ENCODE data around the gene CHRNB4. TPM values are rescaled to one million over a fixed set of nuclear protein-coding genes. Genes with fewer than 3 reads are reported as not detected.

CHRNB4 gene
- total and polyA plus RNA-seq, 2 donors (not counting 3 experiments of a cell fraction or from before 2014, with no cell fraction given): 0.08 TPM; not detected in 1

GRCh38 chr15:78682004-78682651, 41.1 kb upstream of the CHRNB4 start:
- Histone ChIP-seq H3K9me1 (replicated peaks; ENCODE audit: control insufficient read depth, extremely low read depth, insufficient read depth, low read length) (no peaks in the 10 kb centered on the region), H3K9me3 (replicated peaks; ENCODE audit: control insufficient read depth, insufficient read depth, low read length) (no peaks in the 10 kb centered on the region), H3K27me3 (ENCODE audit: control insufficient read depth in 2 of 2, insufficient read depth in 2 of 2, low read length in 2 of 2) (peaks cover 0 to 10% of the 10 kb centered on the region in 2 experiments), H3K9ac (replicated peaks; ENCODE audit: extremely low read depth, insufficient read depth, low read length) (no peak overlapping the region), H3K4me1 (ENCODE audit: control insufficient read depth, extremely low read depth, insufficient read depth, low read length) (no peaks in the 10 kb centered on the region), H2AFZ (ENCODE audit: low read depth, low read length) (no peak overlapping the region), H3K4me3 (replicated peaks in 1 of 3; ENCODE audit: insufficient read depth in 1 of 3, low read depth in 1 of 3, low read length in 3 of 3) (no peak overlapping the region), H3K79me2 (ENCODE audit: control insufficient read depth, insufficient read depth, low read length) (no peaks in the 10 kb centered on the region), H4K20me1 (replicated peaks; ENCODE audit: control insufficient read depth, extremely low read depth, insufficient read depth, low read length) (no peaks in the 10 kb centered on the region), H3K4me2 (ENCODE audit: insufficient read depth, low read length) (no peak overlapping the region), H3K36me3 (ENCODE audit: control insufficient read depth in 2 of 2, extremely low read depth in 1 of 2, insufficient read depth in 2 of 2, low read length in 2 of 2) (no peaks in the 10 kb centered on the region), H3K27ac (ENCODE audit: insufficient read depth, low read depth, low read length) (no peak overlapping the region)
- no TSS peak for BruUV-seq (replicated peaks)
- ChIA-PET CTCF (interaction anchor here (0.6 kb wide), 1 partner anchor 181 kb away, joined by 3 read pairs; no protein-coding TSS in a partner anchor), POLR2A (no interaction called here)
- no peak for TF ChIP-seq CTCF (IDR thresholded peaks at IDR 0.05; ENCODE audit: extremely low read depth in 1 of 2, insufficient read depth in 1 of 2, low read depth in 1 of 2, low read length in 2 of 2)
- intact Hi-C loops (cut with micrococcal nuclease): no loop called here
- FAIRE-seq (no peak), DNase-seq (ENCODE audit: low read depth, low spot score) (no peak)
- dilution Hi-C loops (cut with MboI; ENCODE audit: extremely low pct_ligation_motif_present, low sequenced_read_pairs): no loop called here

DNA sequence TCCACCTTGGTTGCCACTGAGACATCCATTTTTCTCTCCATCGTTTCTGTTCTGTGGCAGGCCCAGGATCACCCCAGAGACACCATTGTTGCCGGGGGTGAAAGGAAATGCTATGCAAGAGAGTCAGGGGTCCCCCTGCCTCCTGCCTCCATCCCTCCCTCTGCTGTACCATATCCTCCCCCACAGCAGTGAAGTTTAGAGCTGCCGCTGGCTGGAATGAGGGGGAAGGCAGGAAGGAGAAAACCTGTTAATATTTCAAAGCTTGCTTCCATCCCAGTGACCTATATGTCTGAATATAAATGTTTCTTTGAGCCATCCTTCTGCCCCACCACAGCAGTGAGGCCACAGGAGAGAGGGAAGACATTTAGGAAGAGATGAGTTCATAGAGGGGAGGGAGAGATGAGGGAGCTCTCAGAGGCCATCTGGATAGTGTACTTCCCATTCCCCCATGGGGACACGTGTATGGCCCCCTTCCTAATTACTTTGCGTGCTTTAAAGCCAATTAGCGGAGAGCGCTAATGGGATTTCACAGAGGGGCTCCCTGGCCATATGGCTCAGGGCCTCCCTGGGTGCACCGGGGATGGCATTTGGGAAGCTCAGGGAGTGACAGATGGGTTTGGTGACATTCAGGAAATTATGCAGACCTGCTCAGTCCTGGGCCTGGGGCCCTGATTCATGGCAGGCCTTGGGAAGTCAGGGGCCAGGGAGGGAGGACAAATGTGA, 40.4 kb upstream of the CHRNB4 start:
- Histone ChIP-seq H2AFZ (ENCODE audit: low read depth, low read length) (no peak overlapping the region), H3K9me1 (replicated peaks; ENCODE audit: control insufficient read depth, extremely low read depth, insufficient read depth, low read length) (no peaks in the 10 kb centered on the region), H3K79me2 (ENCODE audit: control insufficient read depth, insufficient read depth, low read length) (no peaks in the 10 kb centered on the region), H3K36me3 (ENCODE audit: control insufficient read depth in 2 of 2, extremely low read depth in 1 of 2, insufficient read depth in 2 of 2, low read length in 2 of 2) (no peaks in the 10 kb centered on the region), H4K20me1 (replicated peaks; ENCODE audit: control insufficient read depth, extremely low read depth, insufficient read depth, low read length) (no peaks in the 10 kb centered on the region), H3K4me1 (ENCODE audit: control insufficient read depth, extremely low read depth, insufficient read depth, low read length) (no peaks in the 10 kb centered on the region), H3K27ac (ENCODE audit: insufficient read depth, low read depth, low read length) (no peak overlapping the region), H3K27me3 (ENCODE audit: control insufficient read depth in 2 of 2, insufficient read depth in 2 of 2, low read length in 2 of 2) (peaks cover 0 to 4% of the 10 kb centered on the region in 2 experiments), H3K4me3 (replicated peaks in 1 of 3; ENCODE audit: insufficient read depth in 1 of 3, low read depth in 1 of 3, low read length in 3 of 3) (no peak overlapping the region), H3K9me3 (replicated peaks; ENCODE audit: control insufficient read depth, insufficient read depth, low read length) (no peaks in the 10 kb centered on the region), H3K9ac (replicated peaks; ENCODE audit: extremely low read depth, insufficient read depth, low read length) (no peak overlapping the region), H3K4me2 (ENCODE audit: insufficient read depth, low read length) (no peak overlapping the region)
- intact Hi-C loops (cut with micrococcal nuclease) (no loop called here), dilution Hi-C loops (cut with MboI; ENCODE audit: extremely low pct_ligation_motif_present, low sequenced_read_pairs) (no loop called here)
- FAIRE-seq (no peak), DNase-seq (ENCODE audit: low read depth, low spot score) (no peak)
- BruUV-seq (replicated peaks): no TSS peak
- POLR2A ChIA-PET: no interaction called here
- TF ChIP-seq EZH2 (IDR thresholded peaks at IDR 0.05; ENCODE audit: borderline replicate concordance, low read depth, low read length, severe bottlenecking): no peak
- no peak for TF ChIP-seq GATA2 (IDR thresholded peaks at IDR 0.05; ENCODE audit: insufficient read depth, insufficient read length, low read depth, low read length)
- no peak for TF ChIP-seq POLR2A (IDR thresholded peaks at IDR 0.05; ENCODE audit: low read depth, low read length)
- no peak for TF ChIP-seq CTCF (IDR thresholded peaks at IDR 0.05; ENCODE audit: extremely low read depth in 1 of 2, insufficient read depth in 1 of 2, low read depth in 1 of 2, low read length in 2 of 2)
- no peak for TF ChIP-seq MYC (IDR thresholded peaks at IDR 0.05; ENCODE audit: low read depth, low read length)
- no peak for TF ChIP-seq POLR2AphosphoS5 (IDR thresholded peaks at IDR 0.05; ENCODE audit: insufficient read depth, low read depth, low read length)
- TF ChIP-seq, protein P1, sequence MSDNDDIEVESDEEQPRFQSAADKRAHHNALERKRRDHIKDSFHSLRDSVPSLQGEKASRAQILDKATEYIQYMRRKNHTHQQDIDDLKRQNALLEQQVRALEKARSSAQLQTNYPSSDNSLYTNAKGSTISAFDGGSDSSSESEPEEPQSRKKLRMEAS (IDR thresholded peaks at IDR 0.05; ENCODE audit: insufficient read depth, insufficient read length): no peak
- no peak for TF ChIP-seq JUN (IDR thresholded peaks at IDR 0.05; ENCODE audit: borderline replicate concordance, insufficient read depth, insufficient read length, low read depth)
- no peak for TF ChIP-seq FOS (IDR thresholded peaks at IDR 0.05; ENCODE audit: borderline replicate concordance, insufficient read depth, low read length)
- CTCF ChIA-PET: interaction anchor here (0.6 kb wide), 1 partner anchor 181 kb away, joined by 3 read pairs; no protein-coding TSS in a partner anchor

Data from endothelial cell of umbilical vein (primary cell).